ENCODE results near the gene EHF.

Gene EHF

DNA sequence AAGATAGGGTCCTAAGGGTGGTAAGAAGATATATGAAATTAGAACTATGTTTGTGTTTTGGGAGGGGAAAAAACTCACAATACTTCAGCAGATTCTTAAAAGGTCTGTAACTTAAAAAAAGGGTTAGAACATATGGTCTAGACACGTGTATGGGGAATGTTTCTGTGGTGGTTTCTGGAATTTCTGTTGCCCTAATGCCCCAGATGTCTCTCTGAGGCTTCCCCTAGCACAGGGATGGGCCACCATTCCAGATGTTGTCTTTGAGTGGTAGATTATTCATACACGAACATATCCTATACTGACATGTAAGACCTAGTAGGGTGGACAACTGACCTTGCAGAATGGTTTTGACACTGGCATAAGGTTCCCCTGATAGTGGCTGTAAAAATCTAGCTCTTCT, 26.2 kb downstream of the EHF start:
- DNase-seq = no peak

- DNase-seq = no peak
Measured at GRCh38 chr11:34647532-34647931, 26.6 kb downstream of the EHF start.

DNA sequence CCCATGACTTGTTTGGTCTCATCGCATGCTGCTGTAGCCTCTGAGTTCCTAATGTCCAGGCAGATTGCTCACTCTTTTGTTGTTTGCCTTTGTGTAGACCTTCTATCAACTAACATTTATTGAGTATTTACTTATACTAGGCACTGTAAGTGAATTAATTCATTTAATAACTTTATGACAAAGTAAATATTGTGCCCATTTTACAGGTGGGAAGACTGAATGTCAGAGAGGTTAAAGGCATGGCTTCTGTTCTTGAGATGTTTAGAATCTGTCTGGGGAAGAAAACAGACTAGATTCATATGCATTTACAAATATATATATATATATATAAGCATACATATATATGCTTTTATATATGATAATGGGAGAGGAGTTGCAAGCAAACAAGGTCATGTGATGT, 27.1 kb downstream of the EHF start:
- DNase-seq = no peak

GRCh38 chr11:34649597-34649996, 28.7 kb downstream of the EHF start:
- no peak for DNase-seq

- no peak for DNase-seq
Measured at GRCh38 chr11:34650528-34650927, 29.6 kb downstream of the EHF start.

DNA sequence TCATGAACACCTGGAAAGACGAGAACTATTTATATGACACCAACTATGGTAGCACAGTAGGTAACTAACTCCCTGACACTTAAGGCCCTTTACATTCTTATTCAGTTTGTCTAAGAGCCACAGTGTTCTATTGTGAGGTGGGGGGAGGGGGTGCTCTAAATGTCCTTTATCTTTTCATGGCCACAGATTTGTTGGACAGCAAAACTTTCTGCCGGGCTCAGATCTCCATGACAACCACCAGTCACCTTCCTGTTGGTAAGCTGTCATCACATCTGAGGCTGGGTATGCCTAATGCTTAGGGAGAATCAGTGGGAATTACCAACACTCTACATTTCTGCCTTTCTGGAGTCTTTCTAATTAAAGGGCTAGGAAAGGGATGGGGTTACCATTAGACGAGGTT, 30.7 kb downstream of the EHF start:
- no peak for DNase-seq

- DNase-seq = no peak
Measured at GRCh38 chr11:34652191-34652973, 31.5 kb downstream of the EHF start.

DNA sequence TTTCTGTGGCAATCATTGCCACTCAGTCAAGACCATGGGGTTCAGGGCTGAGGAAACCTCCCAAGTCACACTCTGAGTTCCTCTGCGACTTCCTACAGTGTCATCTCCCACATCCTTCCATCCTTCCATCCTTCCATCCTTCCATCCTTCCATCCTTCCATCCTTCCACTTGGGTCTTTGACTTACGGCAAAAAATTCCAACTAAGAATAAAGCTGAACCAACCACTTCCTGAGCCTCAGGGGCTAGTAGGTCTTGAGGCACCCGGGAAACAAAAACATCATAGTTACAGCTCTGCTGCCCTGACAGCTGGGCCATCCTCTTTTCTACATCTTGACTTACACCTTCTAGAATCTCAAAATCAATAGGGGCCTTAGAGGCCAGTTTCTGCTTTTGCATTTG, 32.1 kb downstream of the EHF start:
- DNase-seq = no peak

DNA sequence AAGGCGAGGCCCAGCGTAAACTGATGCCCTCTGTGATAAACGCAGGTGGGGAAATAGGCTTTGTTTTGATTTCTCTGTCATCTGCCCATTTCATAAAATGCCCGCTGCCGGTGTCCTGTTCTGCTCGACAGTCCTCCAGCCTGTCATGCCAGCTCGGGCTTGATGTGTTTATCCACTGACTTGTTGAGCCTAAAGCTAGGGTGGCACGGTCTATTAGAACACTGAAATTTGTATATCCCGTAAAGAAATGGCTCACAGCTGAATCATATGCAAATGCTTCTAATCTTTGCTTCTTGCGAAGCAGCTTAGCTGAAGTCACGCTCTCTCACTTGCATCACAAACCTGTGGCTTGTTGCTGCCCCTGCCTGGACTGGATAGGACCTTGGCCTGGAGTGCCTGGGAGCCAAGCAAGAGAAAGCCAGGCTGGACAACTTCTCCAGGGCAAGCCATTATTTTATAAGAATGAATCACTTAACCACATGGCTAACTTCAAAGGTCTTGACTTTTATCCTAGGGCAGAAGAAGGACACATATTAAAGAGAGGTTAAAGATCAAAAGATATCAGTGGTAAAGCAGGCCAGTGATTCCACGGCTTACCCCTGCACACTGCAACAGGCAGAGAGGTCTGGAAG, 33.1 kb downstream of the EHF start:
- DNase-seq = no peak

DNA sequence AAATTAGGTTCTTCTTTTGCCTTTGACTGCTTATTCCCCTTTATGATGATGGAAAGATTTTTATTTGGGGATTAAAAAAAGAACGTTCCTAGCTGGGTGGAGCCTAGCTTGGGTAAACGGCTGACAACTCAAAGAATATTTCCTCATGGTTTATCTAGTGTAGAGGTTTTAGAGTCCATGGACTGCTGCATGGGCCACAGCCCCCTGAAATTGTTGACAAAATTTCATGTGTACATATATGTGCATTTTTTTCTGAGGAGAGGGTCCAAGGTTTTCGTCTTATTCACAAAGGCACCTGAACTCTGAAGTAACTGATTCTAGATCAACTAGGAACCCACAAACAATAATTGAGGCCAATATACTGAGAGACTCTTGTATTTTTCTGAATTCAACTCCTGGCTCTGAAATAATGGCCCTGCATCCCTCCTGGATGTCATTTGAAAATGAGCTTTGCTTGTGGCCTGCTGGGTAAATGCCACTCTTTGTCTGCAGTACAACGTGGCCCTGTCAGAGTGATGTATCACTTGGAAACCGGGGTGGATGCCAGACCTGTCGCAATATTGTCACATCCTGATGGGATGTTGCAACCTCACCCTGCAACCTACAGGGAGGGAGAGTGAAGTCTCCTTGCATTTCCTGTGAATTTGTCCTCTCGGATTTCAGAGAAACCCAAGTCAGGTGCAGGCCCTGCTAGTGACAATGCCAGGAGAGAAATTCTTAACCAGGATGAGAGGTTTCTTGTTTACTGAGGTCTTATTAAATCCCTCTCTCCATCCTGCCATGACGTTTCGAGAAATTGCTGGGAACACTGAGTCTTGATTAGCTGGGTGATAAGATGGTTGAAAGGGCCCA, 33.8 kb downstream of the EHF start:
- DNase-seq = peak; percentile 19

GRCh38 chr11:34655335-34656008, 34.6 kb downstream of the EHF start:
- no peak for DNase-seq

DNA sequence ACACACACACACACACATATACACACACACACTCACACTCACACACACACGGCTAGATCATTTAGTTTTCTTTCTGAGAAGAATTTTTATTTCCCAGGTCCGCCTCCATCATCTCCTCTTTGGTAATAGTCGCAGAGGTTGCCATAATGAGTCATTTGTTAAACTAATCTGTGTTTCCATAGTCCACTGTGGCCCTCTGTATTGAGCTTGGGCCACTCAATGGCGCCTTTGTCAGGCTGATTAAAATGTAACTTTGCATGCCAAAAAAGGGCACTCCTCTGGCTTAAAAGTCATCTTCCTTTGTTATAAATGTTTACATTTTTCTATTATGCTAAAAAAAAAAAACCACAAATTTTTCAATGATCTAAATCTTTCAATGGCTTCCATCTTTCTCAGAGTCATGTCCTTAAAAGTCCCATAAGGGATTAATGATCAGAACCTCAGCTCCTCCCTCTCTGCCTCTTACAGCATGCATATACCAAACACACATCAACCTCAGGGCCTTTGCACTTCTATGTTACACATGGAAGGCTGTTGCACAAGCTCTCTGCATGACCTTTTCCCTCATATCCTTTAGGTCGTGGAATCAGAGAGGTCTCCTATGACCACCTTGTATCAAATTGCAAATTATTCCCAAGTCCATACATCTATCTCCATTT, 35.3 kb downstream of the EHF start:
- no peak for DNase-seq

- DNase-seq = no peak
Measured at GRCh38 chr11:34658071-34659015, 37.5 kb downstream of the EHF start.

DNA sequence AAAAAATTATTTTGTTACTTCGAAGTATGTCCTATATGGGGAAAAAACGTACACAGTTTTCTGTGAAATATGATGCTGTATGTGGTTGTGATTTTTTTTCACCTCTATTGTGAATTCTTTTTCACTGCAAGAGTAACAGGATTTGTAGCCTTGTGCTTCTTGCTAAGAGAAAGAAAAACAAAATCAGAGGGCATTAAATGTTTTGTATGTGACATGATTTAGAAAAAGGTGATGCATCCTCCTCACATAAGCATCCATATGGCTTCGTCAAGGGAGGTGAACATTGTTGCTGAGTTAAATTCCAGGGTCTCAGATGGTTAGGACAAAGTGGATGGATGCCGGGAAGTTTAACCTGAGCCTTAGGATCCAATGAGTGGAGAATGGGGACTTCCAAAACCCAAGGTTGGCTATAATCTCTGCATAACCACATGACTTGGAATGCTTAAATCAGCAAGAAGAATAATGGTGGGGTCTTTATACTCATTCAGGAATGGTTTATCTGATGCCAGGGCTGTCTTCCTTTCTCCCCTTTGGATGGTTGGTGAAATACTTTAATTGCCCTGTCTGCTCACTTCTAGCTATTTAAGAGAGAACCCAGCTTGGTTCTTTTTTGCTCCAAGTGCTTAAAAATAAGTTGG, 38.3 kb downstream of the EHF start:
- no peak for DNase-seq

DNA sequence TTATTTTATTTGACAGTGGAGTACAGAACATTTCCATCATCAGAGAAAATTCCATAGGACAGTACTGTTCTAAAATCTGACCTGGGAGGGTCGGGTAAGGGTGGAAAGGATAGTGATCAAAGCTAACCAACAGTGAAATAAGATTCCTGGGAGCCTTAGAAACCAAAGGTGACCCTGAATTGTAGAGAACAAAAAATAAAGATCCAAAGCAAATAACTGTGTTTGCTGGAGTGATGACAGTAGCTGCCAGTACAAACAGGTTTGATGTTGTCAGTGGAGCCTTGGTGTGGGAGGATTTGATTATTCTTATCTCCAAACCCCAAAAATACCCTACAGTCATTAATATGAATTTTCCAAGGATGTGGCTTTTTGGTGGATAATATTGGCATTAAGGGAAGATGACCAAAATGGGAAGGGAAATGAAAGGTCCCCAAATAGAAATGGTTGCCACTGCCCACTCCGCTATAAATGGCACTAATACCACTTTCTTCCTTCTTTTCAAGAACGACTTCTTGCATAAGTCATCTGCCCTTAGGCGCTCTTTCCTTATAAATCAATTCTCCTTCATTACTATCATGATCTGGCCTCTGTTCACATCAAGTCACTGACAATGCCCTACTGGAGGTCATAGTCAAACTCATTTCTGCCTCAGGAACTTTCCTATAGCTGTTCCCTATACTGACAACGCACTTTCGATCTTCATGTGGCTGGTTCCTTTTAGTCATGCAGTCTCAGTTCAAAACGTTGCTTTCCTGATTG, 44.4 kb downstream of the EHF start:
- no peak for DNase-seq

- peak; percentile 98 for DNase-seq
Measured at GRCh38 chr11:34667810-34668582, 47.1 kb downstream of the EHF start.

DNA sequence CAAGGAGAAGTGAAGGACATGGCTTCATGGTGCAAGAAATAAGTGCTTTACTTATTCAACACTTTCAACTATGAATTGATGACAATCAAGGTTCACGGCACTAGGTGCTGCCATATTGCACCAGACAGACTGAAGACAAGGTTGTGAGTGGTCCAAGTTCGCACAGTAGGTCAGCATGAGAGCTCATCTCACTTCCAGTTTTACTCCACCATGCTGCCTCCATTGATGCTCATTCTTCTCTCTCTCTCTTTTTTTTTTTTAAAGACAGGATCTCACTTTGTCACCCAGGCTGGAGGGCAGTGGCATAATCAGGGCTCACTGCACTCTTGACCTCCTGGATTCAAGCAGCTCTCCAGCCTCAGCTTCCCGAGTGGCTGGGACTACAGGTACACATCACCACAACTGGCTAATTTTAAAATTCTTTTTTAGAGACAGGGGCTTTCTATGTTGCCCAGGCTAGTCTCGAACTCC, 47.7 kb downstream of the EHF start:
- DNase-seq = no peak

GRCh38 chr11:34669458-34669857, 48.6 kb downstream of the EHF start:
- DNase-seq = no peak

- no peak for DNase-seq
Measured at GRCh38 chr11:34671117-34671516, 50.2 kb downstream of the EHF start.
